Activated effector memory CD4-positive, alpha-beta T cell treated with Interleukin-2 at 50 U/mL for 16 hours (primary cell): ENCODE measurements around the gene DPY19L1.
"Not testable (repeated sequence)": the region's sequence is repeated elsewhere in the genome, so short reads cannot be mapped to it uniquely, and the experiment has no call there.

ENCODE experiments used
- DNase-seq: peaks from one replicate; pipeline ENCODE4 v3.0.0-alpha.2; 2020

DPY19L1 gene

DNA sequence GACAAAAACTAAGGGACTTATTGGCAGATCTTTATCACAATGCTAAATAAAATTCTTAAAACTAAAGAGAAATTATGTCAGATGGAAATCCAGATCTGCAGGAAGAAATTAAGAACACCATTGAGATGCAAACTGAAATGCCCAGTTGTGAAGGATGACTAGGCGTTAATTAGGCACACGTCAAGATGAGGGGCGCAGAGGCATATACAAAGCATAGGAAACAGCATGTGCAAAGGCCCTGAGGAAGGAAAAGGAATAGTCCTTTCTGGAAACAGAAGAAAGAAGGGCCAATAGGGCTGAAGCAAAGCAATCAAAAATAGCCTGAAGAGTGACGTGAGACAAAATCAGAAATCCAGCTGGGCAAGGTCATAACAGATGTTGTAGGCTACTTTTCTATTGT lies 53.1 kb downstream of the DPY19L1 start:
- not testable (repeated sequence) for DNase-seq

DNA sequence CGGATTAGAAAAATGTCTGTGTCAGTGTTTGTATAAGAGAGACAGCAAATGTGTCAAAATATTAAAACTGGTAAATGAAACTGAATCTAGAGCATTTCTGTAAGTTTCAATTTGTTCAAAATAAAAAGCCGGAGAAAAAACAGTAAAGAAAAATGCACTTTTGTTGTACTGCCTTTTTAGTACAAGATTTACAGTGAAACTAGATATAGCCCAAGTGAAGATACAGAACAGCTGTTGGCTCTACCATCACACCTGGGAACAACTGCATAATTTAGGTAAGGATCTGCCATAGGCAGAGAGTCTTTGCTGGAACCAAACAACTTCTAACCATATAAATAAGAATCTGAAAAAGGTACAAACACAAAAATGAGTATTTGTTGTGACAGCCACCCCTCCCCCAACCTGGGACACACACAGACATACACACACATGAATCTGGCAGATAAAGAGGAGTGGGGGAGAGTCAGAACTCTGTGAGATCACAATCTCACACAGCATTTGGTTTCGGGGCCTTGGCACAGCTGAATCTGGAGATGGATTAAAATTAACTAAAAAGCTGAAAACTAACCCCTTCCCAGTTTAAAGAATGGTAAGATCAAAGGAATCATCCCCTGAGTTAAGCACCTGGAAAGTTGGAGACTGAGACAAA lies 54.8 kb downstream of the DPY19L1 start:
- no peak for DNase-seq

DNA sequence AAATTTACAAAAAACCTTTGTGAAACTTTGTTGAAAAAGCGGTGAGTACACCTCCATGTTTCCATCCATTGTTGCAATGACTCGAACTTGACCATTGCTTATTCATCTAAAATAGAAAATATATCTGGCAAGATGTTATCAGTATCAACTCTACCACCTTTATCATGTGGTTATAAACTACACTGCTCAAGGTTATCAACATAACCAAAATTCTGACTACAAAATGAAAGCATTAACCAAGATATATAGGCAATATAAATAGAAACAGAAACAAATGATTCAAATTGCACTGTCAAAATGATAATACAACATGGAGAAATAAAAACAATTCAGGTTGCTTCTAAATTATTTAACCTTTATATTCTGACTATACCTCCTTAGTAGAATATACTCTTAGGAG lies 58.2 kb downstream of the DPY19L1 start:
- not testable (repeated sequence) for DNase-seq

DNA sequence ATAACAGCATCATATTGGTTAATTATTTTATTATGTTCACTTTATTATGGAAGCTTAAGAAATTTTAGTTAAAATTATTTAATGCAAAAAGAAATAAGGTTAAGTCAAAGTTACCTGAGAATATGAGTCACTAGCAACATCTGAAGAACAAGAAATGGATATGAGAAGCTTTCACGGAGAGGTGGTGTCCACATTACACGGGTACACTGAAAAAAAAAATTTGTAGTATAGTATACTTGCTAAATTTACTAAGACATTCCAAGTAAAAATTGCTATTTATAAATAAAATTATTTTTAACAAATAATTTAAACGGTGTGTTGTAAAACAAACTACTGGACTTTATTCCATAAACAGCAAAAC lies 63.9 kb downstream of the DPY19L1 start:
- DNase-seq: no peak

DNA sequence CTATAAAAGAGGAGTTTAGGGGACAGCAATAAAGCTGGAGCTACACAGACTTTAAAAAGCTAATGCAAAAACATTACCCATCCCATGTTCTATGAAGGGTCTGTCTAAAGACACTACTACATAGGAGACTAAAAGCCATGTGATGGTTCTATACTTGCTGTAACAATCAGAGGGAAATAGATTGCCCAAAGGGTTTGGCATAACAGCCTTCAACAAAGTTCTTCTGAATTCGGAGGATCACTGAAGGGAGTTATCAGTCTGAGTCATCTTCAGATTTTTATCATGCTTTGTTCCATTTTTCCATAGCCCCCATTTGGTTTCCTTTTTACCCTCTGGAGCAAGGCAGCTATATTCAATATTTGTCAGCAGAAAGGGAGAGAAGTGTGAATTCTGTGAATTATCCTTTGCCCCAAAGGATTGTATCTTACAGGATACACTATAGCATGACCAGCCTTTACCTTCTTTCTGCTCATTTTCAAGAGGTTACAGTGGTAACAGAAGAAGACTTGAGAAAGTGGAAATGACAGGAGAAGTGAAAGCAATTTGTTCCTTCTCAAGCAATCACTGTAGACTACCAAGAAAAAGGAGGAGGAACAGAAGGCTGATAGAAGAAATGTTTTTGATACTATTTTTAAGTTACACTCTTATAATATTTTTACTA lies 64.4 kb downstream of the DPY19L1 start:
- DNase-seq: not testable (repeated sequence)

DNA sequence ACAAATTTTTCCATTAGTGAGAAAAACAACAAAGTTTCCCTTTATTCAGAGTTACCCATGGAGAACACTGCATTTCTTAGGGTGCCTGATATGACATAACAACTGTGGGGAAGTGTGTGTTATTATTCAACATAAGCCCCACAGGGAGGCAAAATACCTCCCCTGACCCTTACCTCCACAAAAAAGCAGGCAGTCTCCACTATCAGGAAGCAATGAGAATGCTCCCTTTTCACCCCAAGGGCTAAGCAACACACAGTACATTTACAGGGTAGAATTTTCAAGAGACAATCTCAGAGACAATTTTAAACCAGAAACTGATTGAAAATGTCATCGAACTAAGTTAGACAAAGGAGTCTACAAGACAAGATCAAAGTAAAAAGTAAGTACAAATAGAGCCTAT lies 69.5 kb downstream of the DPY19L1 start:
- not testable (repeated sequence) for DNase-seq

DNA sequence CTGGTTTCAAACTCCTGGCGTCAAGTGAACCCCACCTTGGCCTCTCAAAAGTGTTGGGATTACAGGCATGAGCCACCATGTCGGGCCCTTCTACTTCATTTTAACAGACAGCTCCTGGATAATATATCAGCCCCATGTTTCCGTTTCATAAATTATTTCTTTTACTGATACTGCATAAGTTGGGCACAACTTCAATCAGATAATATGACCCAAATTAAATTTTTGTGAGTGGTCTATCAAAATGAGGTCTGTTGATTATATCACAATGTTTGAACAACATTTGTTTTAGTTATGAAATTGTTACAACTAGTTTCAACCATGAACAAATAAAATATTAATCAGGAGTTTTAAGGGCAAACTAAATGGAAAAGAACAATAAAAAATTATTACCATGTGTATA lies 70.8 kb downstream of the DPY19L1 start:
- not testable (repeated sequence) for DNase-seq

DNA sequence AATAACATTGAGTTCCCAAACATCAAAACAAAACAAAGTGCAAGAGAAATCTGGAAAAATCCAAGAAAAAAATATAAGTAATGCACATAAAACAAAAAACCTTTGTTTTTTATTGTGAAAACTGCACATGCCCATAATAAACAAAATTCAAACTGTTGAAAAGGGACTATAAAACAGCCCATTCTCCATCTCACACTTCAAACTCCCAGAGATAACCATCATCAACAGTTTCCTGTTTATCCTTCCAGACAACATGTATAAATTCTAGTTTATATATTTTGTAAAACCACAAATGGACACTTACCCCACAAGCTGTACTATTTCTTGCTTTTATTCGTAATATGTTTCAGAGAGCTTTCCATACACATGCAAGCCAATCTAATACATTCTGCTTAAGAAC lies 79.3 kb downstream of the DPY19L1 start:
- DNase-seq: no peak

DNA sequence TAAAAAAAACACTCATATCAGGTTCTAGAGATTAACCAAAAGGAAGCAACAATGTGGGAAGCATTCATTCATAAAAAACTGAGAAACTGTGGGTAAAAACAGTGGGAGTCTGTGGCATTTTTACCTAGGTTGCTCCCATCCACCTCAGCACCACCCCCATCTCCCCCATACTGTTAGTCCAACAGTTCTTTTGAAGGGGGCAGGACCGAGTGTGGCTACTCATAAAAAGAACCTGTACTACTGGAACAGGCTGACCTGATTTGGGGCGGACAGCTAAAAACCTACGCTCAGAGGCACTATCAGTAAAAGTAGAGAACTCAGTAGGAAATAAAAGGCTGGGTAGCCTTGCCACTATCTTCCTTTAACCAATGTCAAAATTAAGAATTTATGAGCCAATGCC lies 84.5 kb downstream of the DPY19L1 start:
- no peak for DNase-seq

DNA sequence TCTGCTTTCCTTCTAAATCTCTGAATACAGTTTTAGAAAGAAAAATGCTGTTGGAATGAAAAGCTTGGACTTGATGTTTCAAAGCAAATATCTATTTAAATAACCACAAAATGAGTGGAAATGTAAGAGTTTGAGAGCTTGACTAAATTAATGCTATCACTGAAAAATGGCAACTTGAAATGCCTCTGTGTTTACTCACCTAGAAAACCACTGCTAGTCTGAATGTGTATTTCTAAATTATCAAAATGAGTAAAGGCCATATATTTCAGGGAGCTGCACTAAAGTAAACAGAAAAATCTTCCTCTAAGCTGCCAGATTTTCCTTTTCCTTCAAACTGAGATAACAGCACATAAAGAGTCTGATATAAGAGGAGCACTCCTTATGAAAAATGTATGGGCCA lies 87.9 kb downstream of the DPY19L1 start:
- no peak for DNase-seq

DNA sequence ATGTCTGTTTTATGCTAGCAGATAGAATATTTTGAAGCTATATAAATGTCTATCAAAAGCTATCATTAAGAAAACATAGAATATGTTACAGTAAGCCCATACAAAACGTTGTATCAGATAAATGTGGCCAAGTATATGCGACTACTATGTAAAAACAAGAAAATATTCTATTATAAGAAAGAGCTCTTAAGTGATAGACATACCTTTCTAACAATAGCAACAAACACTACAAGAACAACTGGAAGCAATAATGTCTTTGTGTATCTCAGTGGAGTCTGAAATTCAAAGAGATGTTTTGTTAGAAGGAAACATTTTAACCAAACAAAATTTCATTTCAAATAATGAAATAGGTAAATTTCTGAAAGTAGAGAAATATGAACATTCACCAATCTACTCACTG lies 89.9 kb downstream of the DPY19L1 start:
- not testable (repeated sequence) for DNase-seq

DNA sequence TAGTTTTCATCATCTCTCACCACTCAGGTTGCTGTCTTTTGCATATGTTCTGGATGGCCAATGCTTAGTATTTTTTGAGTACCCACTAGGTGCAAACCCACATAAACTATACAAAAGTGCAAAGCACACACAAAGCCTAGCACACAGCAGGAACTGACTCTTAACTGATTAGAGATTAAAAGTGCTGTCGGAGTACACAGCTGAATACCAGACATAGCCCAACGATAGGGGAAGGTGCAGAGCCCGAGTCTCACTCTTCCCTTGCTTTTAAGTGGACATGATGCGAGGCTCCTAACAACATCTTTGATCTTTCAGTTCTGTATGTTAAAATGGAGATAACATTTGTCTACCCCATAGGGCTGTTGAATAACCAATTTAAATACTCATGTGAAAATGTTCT lies 90.8 kb downstream of the DPY19L1 start:
- no peak for DNase-seq

DNA sequence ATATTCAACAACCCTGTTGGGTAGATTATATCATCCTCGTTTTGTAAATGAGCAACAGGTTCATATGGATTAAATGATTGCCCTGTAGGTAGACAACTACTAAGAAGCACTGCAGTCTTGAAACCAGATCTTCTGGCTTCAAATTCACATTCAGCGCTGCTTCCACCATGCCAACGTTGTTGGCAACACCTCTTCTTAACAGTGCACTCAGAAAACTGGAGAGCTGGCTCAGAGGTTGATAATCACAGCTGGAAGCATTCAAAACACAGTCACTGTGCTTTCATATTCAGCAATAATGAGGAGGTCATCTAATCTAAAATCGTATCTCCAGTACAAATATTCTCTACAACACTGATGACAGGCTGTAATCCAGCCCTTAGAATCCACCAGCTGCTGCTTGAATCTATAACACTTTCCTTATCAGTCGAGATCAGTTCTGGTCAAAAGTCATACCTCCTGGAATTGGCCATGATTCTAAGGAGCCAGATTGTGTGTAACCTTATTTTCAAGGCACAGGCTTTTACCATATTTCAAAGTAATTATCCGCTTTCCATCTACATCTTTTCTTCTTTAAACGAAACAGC lies 91.3 kb downstream of the DPY19L1 start:
- DNase-seq: not testable (repeated sequence)

DNA sequence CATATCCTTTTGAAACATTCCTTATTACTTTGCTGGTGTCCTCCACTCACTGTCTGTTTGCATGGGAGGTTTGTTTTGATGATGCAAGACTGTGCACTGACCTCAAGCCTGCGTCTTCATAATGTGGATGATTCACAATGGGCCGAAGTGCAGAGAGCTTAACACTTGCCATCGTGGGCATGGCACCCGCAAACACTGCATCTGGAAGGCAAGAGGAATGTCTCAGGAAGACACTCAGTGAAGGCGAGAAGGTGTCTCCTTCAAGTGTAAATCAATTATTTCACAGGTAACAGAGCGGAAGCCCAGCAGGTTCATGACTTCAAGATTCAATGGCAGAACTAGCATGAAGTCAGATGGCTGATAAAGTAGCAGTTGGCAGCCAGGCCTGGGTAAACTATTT lies 98.1 kb downstream of the DPY19L1 start:
- DNase-seq: no peak

DNA sequence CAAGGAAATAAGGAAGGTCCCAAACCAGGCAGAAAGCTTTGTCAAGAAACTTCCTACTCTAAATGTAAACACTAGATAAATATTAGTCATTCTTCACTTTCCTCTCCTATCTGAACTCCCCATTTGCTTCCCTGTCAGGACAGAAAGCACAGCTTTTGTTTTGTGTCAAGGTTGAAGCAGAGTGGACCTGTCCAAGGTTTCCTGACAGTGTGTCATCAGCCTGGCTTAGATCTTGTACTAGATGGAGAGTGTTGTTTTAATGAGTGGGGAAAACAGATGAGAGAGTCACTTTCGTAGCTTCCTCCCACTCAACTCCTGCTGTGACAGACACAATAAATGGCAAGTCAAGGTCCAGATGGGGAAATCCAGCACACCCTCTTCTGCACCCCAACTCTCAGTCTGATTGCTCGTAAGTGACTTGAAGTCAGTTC lies 101.5 kb downstream of the DPY19L1 start:
- not testable (repeated sequence) for DNase-seq

DNA sequence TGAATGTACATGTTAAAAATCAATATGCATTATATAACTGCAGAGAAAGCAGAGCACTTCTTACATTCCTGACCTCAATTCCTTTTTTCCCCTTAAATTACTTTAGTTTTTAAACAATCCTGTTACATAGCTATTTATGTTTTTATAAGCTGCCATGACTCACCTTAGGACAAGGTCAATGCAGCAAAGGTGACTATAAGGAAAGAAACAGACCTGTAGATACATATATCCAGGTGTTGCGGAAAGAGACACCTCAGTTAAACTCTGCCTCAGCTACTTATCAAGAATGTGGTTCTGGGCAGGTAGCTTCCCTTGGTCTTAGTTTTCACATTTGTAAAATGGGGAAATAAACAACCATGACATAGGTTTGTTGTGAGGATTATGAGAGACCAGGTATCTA lies 105.5 kb downstream of the DPY19L1 start:
- DNase-seq: no peak

DNA sequence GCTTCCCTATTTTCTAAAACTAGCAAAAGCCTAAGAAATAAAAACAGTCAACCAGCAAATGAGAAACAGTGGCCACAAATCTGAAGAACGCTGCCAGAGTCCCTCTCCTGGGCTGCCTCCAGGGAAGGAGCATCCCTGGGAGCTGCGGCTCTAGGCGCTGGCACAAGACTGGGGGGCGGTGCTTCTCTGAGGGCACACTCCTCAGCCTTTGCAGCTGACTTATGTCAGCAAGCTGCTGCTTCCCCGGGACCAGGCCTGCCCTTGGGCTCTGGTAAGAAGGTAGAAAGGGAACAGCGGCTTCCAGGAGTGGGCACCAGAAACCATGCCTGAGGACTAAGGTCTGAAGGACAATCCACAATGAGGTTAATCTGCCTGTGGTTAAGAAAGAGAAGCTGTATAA lies 107.5 kb downstream of the DPY19L1 start:
- DNase-seq: not testable (repeated sequence)

DNA sequence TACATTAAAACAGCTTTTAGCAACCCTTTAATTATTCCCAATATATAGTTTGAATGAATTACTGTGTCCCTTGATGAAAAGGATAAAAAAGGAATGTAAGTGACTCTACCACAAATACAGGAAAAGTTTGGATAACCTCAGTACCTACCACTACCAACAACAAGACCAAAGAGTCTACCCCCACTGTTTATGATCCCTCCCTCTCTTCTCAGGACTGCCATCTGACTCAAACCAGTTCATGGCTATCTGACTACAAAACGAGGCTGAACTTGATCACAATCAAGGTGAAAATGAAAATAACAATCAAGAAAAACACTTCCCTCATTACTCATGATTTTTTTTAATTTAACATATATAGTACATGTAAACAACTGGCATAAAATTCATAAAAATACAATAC lies 108.7 kb downstream of the DPY19L1 start:
- DNase-seq: no peak

DNA sequence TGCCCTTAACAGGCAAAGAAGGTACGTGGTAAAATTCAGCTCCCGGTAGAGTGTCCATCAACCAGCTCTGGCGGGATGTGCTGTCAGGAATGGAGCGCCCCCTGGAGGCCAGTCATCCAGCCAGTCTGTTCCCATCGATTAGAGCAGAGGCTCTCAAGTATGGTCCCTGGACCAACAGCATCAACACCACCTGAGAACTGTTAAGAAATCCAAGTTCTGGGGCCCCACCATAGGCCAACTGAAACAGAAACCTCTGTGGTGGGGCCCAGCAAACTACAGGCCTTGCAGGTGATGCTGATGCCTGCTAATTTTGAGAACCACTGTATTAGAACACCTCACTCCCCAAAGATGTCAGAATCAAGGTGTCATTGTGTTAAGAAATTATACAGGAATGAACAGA lies 109.2 kb downstream of the DPY19L1 start:
- DNase-seq: no peak

DNA sequence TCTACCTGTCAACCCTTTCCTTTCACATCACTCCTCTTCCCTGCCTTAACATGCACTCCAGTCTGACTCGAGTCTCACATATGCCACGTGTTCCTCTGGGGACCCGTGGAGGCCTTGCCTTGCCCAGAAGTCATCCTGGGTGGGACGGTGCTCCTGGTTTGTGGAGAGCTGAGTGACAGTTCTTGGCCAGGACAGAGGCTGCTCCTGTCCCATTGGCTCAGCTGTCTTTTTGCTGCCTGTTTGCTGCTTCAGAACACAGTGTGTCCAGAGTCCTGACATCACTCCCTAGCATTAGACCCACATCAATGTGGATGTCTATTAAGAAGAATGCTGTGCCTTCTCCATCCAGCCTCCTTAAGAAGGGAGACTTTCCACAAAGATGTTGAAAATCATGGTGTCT lies 116.8 kb downstream of the DPY19L1 start:
- DNase-seq: not testable (repeated sequence)

DNA sequence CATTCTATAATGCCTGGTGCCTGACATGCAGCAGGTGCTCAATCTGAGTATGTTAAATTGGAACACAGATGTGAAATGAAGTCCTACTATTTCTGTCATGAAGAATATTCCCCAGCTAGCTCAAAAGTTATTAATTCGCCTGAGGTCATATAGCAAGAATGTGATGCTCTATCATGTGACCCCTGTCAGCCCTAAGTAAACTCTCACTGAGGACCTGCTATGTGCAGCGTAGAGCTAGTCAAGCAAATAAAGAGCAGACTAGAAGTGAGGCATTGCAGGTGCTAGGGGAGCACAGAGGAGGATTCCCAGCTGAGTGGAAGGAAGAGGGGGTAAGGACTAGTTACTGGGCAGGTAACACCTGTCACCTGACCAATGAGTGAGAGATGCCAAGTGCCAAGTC lies 118.2 kb downstream of the DPY19L1 start:
- not testable (repeated sequence) for DNase-seq

DNA sequence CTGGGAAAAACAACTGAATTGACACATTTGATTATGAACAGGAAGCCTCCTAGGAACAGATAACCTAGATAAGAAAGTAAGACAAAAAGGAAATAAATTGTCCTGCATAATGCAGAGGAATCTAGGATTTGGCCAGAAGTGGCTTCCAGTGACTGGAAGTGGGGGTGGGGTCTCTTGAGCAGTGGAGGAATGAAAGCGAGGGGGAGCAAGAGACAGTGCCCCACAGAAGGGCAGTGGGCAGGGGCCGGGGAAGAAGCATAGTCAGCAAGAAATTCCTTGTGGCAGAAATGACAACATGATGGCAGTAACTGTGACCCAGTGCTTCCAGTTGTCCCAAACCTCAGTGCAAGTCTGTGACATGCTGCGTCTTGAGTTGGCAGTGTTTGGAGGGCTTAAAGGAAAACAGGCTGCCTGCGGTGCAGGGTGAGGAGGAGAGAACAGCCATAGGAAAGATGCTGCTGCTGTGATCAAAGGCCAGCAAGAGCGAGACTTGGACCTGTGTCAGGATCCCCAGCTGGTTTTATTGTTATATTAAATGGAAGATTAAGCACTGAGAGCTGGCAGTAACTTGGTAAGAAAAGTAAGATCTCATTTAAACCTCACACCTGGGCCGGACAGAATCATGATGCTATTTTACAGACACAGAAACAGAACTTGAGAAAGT lies 119.0 kb downstream of the DPY19L1 start:
- DNase-seq: not testable (repeated sequence)

DNA sequence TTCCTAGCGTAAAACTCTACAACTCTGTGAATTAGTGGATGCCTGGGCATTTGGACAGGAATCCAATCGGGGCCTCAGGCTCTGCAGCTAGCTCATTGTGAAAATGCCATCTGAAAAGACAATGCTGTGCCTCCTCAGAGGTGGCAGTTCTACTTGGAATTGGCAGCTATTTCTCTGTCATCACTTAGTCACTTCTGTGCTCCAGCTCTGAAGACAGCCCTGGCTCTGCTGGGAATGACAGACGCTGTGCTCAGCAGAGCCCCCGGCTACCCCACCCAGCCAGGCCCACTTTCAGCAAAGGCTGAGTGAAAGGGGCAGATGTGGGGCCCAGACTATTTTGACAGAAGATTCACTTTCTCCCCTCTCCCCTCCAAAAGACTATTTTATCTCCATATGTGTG lies 119.8 kb downstream of the DPY19L1 start:
- not testable (repeated sequence) for DNase-seq

DNA sequence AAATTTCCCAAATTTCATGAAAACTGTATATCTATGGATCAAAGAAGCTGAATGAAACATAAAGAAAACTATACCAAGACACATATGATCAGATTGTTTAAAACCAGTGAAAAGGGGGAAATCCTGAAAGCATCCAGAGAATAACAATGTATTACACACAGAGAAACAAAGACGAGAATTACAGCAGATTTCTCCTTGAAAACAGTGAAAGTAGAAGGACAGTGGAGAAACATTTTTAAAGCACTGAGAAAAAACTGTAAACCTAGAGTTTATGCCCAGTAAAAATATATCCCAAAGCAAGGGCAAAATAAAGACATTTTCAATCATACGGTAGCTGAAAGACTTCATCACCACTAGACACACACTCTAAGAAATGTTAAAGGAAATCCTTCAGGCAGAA lies 121.0 kb downstream of the DPY19L1 start:
- DNase-seq: no peak
